Vagina (tissue), 2 donors: ENCODE results near the gene MPHOSPH9.

Source experiments
- POLR2A ChIP-seq, 2 donors: fragments of 450-650 bp; IDR thresholded peaks; one replicate each; pipeline ENCODE4 v1.6.1; 2017; ENCODE audit warnings: antibody characterized with exemption in 2 of 2, mild to moderate bottlenecking in 2 of 2, moderate library complexity in 2 of 2
- TF ChIP-seq, protein P1 (sequence below), 3 experiments: fragments of 450-650 bp in 2 of 3; fragments of 200-600 bp in 1 of 3; sonication (generic) in 1 of 3; IDR thresholded peaks; one replicate each; pipeline ENCODE4 v1.5.1; 2017 to 2019; ENCODE audit warnings: antibody characterized with exemption in 3 of 3, mild to moderate bottlenecking in 2 of 3, moderate library complexity in 2 of 3

DNA sequence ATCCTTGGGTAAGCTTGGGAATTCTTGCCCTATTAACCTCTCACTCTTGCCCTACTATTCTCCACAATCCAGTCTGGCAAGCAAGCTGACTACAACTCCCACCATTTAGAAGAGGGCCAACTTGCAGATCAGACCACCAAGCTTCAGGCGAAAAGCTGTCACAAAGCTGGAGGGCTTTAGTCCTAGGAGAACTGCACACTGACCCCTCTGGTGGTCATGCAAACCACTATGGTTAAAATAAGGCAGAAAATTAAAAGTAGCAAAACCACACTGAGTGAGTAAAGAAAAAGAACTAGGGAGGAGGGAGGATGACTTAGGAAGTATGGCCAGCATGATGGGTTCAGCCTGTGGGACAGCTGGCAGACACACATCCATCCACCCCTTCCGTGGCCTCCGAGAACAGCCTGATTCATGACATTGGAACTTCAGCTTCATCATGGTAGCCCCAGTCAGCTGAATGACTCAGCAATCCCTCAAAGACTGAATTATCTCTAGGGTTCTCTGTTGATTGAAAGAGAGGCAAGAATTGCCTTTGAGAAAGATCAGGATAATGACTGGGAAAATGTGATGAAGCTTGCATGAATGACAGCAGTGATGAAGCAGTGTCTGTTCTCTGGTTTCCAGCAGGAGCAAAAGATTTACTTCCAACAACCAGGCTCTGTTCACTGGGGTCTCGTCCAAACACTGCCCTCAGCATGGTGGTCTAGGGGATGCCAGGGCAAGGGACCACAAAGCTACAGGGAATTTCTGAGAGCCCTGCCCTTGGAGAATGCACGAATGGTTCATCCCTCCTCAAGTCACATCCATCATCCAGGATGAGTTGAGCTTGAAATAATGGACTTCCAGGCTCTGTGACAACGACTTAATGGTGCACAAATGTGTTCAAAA, 106.4 kb downstream of the MPHOSPH9 start:
- TF ChIP-seq, protein P1, sequence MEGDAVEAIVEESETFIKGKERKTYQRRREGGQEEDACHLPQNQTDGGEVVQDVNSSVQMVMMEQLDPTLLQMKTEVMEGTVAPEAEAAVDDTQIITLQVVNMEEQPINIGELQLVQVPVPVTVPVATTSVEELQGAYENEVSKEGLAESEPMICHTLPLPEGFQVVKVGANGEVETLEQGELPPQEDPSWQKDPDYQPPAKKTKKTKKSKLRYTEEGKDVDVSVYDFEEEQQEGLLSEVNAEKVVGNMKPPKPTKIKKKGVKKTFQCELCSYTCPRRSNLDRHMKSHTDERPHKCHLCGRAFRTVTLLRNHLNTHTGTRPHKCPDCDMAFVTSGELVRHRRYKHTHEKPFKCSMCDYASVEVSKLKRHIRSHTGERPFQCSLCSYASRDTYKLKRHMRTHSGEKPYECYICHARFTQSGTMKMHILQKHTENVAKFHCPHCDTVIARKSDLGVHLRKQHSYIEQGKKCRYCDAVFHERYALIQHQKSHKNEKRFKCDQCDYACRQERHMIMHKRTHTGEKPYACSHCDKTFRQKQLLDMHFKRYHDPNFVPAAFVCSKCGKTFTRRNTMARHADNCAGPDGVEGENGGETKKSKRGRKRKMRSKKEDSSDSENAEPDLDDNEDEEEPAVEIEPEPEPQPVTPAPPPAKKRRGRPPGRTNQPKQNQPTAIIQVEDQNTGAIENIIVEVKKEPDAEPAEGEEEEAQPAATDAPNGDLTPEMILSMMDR (IDR thresholded peaks at IDR 0.05): no peak
- no peak for TF ChIP-seq POLR2A (IDR thresholded peaks at IDR 0.05)
